Measurements from ENCODE around the gene MSMP.

Gene MSMP

DNA sequence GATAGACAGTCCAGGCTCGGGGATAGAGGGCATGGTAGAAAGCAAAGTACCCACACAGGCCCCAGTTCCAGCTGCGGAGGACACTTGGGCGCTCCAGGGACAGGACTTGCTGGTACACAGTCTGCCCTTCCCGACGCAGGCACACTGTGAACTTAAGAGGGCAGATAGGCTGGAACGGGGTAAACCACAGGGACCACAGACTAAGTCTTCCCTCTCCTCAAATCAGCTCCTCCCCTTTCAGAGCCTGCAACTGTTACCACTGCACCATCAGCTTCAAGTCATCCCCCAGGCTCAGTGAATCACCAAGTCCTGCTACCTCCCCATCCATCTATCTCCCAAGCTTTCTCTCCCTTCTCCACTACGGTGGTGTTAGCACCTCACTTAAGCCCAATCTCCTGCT lies 12.3 kb downstream of the MSMP start:
- no peak for DNase-seq

DNA sequence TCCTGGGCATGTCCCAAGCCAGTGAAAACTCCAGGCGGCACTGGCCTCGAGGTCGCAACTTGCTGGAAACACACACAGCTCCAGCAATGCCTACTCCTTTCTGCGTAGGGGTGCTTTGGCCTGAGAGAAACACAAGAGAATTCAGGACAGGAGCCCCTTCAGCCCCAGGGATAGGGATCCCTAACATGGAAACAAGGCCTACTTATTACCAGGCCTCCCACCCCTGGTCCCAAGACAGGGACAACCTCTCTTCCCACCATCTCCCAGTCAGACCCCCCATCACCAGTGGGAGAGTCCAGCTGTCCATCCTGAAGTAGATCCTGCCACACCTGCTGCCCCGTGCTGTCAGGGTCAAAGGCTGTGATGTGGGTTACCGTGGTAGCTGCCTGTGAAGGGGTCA lies 13.8 kb downstream of the MSMP start:
- no peak for DNase-seq

GRCh38 chr9:35738924-35739323 lies 15.2 kb downstream of the MSMP start:
- no peak for DNase-seq

- no peak for DNase-seq
Observed at GRCh38 chr9:35738186-35738585, 15.9 kb downstream of the MSMP start.

- no peak for DNase-seq
Observed at GRCh38 chr9:35737143-35737542, 16.9 kb downstream of the MSMP start.

- peak; percentile 57 to 70 for DNase-seq
Observed at GRCh38 chr9:35736201-35736633, 17.9 kb downstream of the MSMP start.

DNA sequence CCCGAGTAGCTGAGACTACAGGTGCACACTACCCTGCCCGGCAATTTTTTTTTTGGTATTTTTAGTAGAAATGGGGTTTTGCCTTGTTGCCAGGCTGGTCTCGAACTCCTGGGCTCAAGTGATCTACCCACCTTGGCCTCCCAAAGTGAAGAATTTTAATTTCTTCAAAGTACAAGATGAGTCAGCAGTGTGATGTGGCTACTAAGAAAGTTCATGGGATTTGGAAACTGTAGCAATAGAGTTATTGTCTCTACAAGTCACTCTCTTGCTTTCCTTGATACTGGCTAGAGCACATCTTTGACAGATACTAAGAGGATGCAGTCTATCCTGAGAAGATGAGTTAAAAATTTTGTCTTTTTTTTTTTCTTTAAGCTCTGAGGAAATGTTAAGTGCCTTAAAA lies 20.0 kb downstream of the MSMP start:
- DNase-seq, result no peak

DNA sequence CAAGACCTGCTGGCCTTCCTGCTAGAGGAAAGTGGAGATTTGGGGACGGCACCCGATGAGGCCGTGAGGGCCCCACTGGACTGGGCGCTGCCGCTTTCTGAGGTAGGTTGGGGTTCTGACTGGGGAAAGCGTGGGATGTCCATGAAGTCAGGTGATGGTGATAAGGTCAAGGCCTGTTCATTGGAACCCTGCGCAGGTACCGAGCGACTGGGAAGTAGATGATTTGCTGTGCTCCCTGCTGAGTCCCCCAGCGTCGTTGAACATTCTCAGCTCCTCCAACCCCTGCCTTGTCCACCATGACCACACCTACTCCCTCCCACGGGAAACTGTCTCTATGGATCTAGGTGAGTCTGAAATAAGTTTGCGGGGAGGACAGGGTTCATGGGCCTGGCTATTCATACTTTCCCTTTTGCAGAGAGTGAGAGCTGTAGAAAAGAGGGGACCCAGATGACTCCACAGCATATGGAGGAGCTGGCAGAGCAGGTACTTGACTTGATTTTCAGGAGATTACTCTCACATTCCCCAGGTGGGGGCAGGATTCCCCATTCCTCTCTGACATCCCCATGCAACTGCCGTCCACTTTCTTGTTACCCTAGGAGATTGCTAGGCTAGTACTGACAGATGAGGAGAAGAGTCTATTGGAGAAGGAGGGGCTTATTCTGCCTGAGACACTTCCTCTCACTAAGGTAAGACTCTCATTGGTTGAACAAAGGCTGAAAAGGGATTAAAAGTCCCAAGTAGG lies 21.1 kb downstream of the MSMP start:
- DNase-seq, result peak; percentile 59 to 70

DNA sequence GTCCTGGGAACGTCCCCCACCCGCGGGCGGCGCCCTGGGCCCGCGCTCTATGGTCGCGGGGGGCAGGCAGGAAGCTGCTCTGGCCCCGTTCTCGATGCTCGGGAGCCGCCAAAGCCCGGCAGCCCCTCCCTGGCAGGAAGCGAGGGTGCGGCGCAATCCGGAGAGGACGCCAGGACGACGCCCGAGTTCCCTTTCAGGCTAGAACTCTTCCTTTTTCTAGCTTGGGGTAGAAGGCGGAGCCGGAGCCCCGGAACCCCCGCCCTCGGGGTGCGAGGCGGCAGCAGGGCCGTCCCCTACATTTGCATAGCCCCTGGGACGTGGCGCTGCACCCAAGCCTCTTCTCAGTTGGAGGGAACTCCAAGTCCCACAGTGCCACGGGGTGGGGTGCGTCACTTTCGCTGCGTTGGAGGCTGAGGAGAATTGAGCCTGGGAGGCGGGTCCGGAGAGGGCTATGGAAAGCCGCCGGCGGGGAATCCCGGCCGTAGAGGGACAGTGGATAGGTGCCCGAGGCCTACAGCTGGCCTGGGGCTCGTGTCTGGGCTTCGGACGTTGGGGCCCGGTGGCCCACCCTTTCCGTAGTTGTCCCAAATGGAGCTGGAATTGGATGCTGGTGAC lies 21.8 kb downstream of the MSMP start, which contains the start of the genes CREB3 and TLN1:
CREB3 (plus strand) TSS at position 482 of the 615 bp plus-strand sequence; CDS start at position 589, 107 bp downstream.
TLN1 (minus strand) TSS at position 11 of the 615 bp plus-strand sequence. CDS start 6,501 bp downstream, outside the sequence.
- DNase-seq, result peak; percentile 97 to 99

- DNase-seq, result peak in 1 of 2 experiments; percentile 62
Observed at GRCh38 chr9:35731415-35732184, 22.5 kb downstream of the MSMP start.

- DNase-seq, result no peak
Observed at GRCh38 chr9:35730486-35730854, 23.6 kb downstream of the MSMP start.

DNA sequence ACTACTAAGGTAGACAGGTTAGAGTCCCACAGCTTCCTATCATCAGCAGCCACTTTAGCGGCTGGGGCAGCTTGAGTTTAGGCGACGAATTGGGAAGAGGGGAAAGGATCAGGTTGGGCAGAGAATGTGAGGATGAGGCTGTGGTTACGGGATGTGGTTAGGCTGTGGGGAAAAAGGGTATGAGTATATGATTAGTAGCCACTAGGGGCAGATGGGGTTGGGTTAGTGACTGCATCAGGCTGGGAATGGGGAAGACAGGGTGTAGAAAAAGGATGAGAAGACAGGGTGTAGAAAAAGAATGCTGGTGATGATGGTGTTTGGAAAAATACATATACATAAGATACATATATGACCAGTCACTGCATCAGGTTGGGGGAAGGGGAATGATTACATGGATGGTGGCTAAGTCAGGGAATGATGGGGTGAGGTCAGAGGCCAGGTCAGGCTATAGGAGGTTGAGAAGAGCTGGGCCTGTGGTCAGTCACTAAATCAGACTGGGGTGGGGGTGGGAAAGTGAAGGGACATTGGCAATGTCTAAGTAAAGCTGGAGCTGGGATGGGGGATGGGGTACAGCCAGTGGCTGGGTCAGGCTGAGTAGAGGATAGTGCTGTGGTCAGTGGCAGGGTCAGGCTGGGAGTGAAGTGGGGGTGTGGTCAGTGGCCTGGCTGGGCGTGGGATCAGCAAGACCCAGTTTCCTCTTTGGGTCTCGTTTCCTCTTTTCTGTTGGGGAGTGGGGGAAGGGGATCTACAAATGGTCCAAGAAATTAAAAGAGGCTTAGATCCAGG lies 24.2 kb downstream of the MSMP start:
- DNase-seq, result peak; percentile 39 to 62

DNA sequence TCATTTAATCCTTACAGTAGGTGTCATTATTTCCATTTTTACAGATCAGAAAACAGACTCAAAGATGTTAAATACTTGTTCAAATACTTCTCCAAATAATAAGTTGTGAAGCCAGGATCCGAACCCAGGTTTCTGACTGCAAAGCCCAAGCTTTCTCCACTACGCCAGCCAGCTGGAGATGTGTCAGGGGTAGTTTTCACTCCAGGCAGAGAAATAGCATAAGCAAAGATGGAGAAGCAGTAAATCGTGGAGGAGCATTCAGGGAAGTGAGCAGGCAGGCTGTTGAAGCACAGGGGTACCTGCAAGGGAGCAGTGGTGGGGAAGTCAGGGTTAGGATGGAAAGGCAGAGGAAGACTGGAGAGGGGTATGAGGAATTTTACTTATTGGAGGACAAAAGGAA lies 25.0 kb downstream of the MSMP start:
- no peak for DNase-seq

- DNase-seq, result no peak
Observed at GRCh38 chr9:35728041-35728971, 25.8 kb downstream of the MSMP start.

- no peak for DNase-seq
Observed at GRCh38 chr9:35727676-35728040, 26.4 kb downstream of the MSMP start.

- peak in 1 of 2 experiments; percentile 16 for DNase-seq
Observed at GRCh38 chr9:35726931-35727330, 27.1 kb downstream of the MSMP start.

DNA sequence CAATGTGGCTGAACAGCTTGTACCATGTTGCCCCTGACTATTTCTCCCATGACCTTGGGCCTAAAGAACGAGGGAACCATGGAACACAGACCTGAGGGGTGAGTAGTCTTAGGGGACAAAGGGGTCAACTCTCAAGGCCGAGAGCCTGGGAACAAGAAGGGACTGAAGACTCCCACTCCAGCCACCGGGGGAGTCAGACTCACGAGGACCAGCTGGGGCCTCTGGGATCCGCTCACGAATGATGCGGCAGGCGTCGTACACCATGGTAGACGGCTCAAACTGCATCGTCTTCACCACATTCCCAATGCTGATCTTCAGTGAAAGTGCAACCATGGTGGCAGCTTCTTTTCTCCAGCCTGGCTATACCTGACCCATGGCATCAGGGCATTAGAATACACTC lies 28.7 kb downstream of the MSMP start:
- no peak for DNase-seq

DNA sequence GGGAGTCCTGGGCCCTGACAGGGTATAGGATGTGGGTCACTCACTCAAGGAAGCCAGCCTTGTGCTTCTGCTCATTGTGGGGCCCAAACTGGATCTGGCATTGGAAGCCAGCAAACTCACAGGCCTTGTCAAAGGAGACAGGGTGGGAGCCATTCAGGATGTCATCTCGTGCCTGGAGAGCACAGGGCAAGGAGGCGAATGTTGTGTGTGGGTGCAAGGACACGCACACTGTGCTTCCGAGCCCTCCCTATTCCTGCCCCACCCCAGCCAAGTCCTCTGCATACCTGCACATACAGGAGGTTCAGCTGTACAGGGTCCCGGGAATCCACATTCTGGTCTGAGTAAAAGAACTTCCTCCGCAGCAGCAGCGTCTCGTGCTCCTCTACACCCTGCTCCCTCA lies 30.2 kb downstream of the MSMP start:
- DNase-seq, result no peak

DNA sequence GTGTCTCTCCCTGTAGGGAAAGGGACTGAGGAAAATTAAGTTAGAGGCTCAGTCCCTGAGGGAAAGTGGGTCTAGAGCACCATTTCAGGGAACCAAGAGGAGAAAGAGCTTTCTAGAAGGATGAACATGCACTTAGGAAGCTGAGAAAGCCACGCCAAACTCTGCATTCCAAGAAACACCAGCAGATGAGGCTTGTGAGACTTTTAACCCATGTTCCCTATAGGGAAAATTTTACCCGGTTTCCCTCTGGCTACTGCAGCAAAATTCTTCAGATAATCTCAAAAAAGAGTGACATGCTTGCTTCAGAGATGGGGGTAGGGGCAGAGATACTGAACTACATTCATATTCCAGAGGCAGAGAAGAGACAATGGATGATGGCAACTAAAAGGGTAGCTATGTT lies 30.6 kb downstream of the MSMP start:
- no peak for DNase-seq

- DNase-seq, result no peak
Observed at GRCh38 chr9:35719546-35719945, 34.5 kb downstream of the MSMP start.

- DNase-seq, result no peak
Observed at GRCh38 chr9:35718721-35719511, 35.2 kb downstream of the MSMP start.
